Gastroesophageal sphincter (tissue), 3 donors: ENCODE results near the gene APP.

Experiments
- CTCF ChIP-seq, 4 experiments: fragments of 200-600 bp in 2 of 4; fragments of 450-650 bp in 2 of 4; sonication (generic) in 1 of 4; IDR thresholded peaks; one replicate each; pipeline ENCODE4 v1.5.1; 2017 to 2019; ENCODE audit warnings: antibody characterized with exemption in 4 of 4, mild to moderate bottlenecking in 2 of 4, moderate library complexity in 2 of 4
- EP300 ChIP-seq: sonication (generic); formaldehyde crosslinking; IDR thresholded peaks from one replicate; pipeline ENCODE4 v1.6.1; 2017; ENCODE audit warnings: antibody characterized with exemption, mild to moderate bottlenecking
- POLR2A ChIP-seq, 2 donors: fragments of 450-650 bp; IDR thresholded peaks; one replicate each; pipeline ENCODE4 v1.6.1; 2017; ENCODE audit warnings: antibody characterized with exemption in 2 of 2, mild to moderate bottlenecking in 2 of 2, moderate library complexity in 1 of 2
- POLR2AphosphoS5 ChIP-seq: sonication (generic); formaldehyde crosslinking; IDR thresholded peaks from one replicate; pipeline ENCODE4 v1.6.1; 2017; ENCODE audit warnings: antibody characterized with exemption

- TF ChIP-seq POLR2AphosphoS5 (no peak), CTCF (IDR thresholded peaks at IDR 0.05) (no peak), EP300 (no peak), POLR2A (IDR thresholded peaks at IDR 0.05) (no peak)
Measured at GRCh38 chr21:25859235-25859929, 311.2 kb downstream of the APP start.
